T-helper 1 cell treated with Interleukin-12 subunit alpha and Interleukin-12 subunit beta and Interleukin-4 antibody, amounts not matched to agents 30 ng/mL and 1 ng/mL, for 36 hours (primary cell): ENCODE results near the gene LDB3. TPM values are rescaled to one million over a fixed set of nuclear protein-coding genes. Genes with fewer than 3 reads are reported as not detected.

Experiments
- intact Hi-C: fragments of 100-400 bp; cut with micrococcal nuclease; formaldehyde crosslinking; loops from one replicate; pipeline ENCODE4 v1.15.1; 2024
- total RNA-seq: library from RNA; stranded (reverse); gene quantifications from 2 replicates; pipeline ENCODE4 v1.2.3, GENCODE V29; 2022

Gene LDB3
- total RNA-seq, 1 donor from 2014 or later = not detected

GRCh38 chr10:86650151-86650550 lies 18.2 kb upstream of the LDB3 start:
- intact Hi-C loops = no loop called here

- intact Hi-C loops = no loop called here
Observed at GRCh38 chr10:86651021-86651471, 17.3 kb upstream of the LDB3 start.

GRCh38 chr10:86651631-86652331 lies 16.5 kb upstream of the LDB3 start:
- intact Hi-C loops = no loop called here

GRCh38 chr10:86652361-86653202 lies 15.7 kb upstream of the LDB3 start:
- intact Hi-C loops = no loop called here

- intact Hi-C loops = no loop called here
Observed at GRCh38 chr10:86653379-86653778, 14.9 kb upstream of the LDB3 start.

- intact Hi-C loops = no loop called here
Observed at GRCh38 chr10:86653987-86654386, 14.3 kb upstream of the LDB3 start.

- intact Hi-C loops = no loop called here
Observed at GRCh38 chr10:86654411-86655172, 13.7 kb upstream of the LDB3 start, which contains the start of gene OPN4. Gene OPN4, plus strand, starts transcription at chr10:86654547. Its CDS starts 237 bp downstream, at chr10:86654784.

GRCh38 chr10:86655173-86655540 lies 13.2 kb upstream of the LDB3 start:
- intact Hi-C loops = no loop called here

GRCh38 chr10:86655596-86655995 lies 12.7 kb upstream of the LDB3 start:
- intact Hi-C loops = no loop called here

- intact Hi-C loops = no loop called here
Observed at GRCh38 chr10:86657011-86657395, 11.3 kb upstream of the LDB3 start.

GRCh38 chr10:86657396-86658011 lies 10.8 kb upstream of the LDB3 start:
- intact Hi-C loops = no loop called here

GRCh38 chr10:86658261-86658741 lies 10.0 kb upstream of the LDB3 start:
- intact Hi-C loops = no loop called here

GRCh38 chr10:86658751-86659150 lies 9.6 kb upstream of the LDB3 start:
- intact Hi-C loops = no loop called here

- intact Hi-C loops = no loop called here
Observed at GRCh38 chr10:86659161-86659691, 9.1 kb upstream of the LDB3 start.

GRCh38 chr10:86659721-86660453 lies 8.4 kb upstream of the LDB3 start:
- intact Hi-C loops = no loop called here

- intact Hi-C loops = no loop called here
Observed at GRCh38 chr10:86661161-86662025, 6.9 kb upstream of the LDB3 start.

- intact Hi-C loops = no loop called here
Observed at GRCh38 chr10:86662186-86663045, 5.9 kb upstream of the LDB3 start.

- intact Hi-C loops = no loop called here
Observed at GRCh38 chr10:86663046-86663345, 5.3 kb upstream of the LDB3 start.
